Measurements from ENCODE around the gene SORBS1.

SORBS1 gene

GRCh38 chr10:95333997-95334804 lies 227.0 kb downstream of the SORBS1 start:
- TF ChIP-seq CTCF (conservative IDR thresholded peaks at IDR 0.05; ENCODE audit: low read depth, low read length): no peak
- Histone ChIP-seq H3K4me3 (IDR thresholded peaks at IDR 0.05; ENCODE audit: insufficient read depth, low read depth, low read length) (no peak overlapping the region), H3K27me3 (ENCODE audit: insufficient read depth, low read depth) (no peaks in the 10 kb centered on the region), H3K27ac (no peak overlapping the region), H3K4me2 (no peak overlapping the region), H3K4me1 (ENCODE audit: low read depth, poor library complexity, severe bottlenecking) (no peaks in the 10 kb centered on the region), H3K9ac (no peak overlapping the region), H3K79me2 (ENCODE audit: insufficient read depth, low read depth) (no peaks in the 10 kb centered on the region), H3K36me3 (ENCODE audit: insufficient read depth) (no peaks in the 10 kb centered on the region), H4K20me1 (ENCODE audit: insufficient read depth) (no peaks in the 10 kb centered on the region), H2AFZ (ENCODE audit: low read depth) (no peak overlapping the region)

- no peaks in the 10 kb centered on the region for H3K27me3 ChIP-seq (ENCODE audit: insufficient read depth, low read depth)
- no peak overlapping the region for H3K9ac ChIP-seq
- H3K27ac ChIP-seq: no peak overlapping the region
- no peaks in the 10 kb centered on the region for H3K79me2 ChIP-seq (ENCODE audit: insufficient read depth, low read depth)
- no peaks in the 10 kb centered on the region for H3K4me1 ChIP-seq (ENCODE audit: low read depth, poor library complexity, severe bottlenecking)
- H3K4me2 ChIP-seq: no peak overlapping the region
- no peaks in the 10 kb centered on the region for H4K20me1 ChIP-seq (ENCODE audit: insufficient read depth)
- no peak overlapping the region for H2AFZ ChIP-seq (ENCODE audit: low read depth)
- TF ChIP-seq CTCF (conservative IDR thresholded peaks at IDR 0.05; ENCODE audit: low read depth, low read length): no peak
- no peaks in the 10 kb centered on the region for H3K36me3 ChIP-seq (ENCODE audit: insufficient read depth)
- H3K4me3 ChIP-seq (IDR thresholded peaks at IDR 0.05; ENCODE audit: insufficient read depth, low read depth, low read length): no peak overlapping the region
Measured at GRCh38 chr10:95332666-95333249, 228.4 kb downstream of the SORBS1 start.

DNA sequence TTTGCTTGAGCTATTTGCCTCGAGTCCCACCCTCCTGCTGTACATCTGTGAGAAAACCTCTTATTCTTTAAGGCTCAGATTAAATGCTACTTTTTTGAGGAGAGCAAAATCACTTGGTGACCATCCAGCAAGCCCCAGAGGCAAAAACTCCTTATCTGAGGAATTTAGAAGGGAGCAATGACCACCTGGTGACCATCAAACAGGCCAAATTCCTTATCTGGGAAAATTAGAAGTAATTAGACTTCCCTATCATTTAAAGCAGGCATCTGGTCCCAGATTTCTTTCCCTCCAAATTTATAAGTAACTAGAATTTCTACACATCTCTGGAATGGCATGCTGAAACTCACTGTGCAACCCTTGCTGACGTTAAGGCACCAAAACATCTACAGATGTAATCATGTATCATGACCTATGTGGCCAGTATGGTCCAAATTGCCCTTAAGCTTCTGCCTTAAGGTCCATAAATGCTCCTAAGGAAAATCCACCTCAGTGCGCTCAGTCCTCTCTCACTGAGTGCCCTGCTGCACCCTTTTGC lies 229.5 kb downstream of the SORBS1 start:
- H4K20me1 ChIP-seq (ENCODE audit: insufficient read depth): no peaks in the 10 kb centered on the region
- no peaks in the 10 kb centered on the region for H3K4me1 ChIP-seq (ENCODE audit: low read depth, poor library complexity, severe bottlenecking)
- H3K4me3 ChIP-seq (IDR thresholded peaks at IDR 0.05; ENCODE audit: insufficient read depth, low read depth, low read length): no peak overlapping the region
- H3K27me3 ChIP-seq (ENCODE audit: insufficient read depth, low read depth): no peaks in the 10 kb centered on the region
- no peak overlapping the region for H2AFZ ChIP-seq (ENCODE audit: low read depth)
- no peak for TF ChIP-seq CTCF (conservative IDR thresholded peaks at IDR 0.05; ENCODE audit: low read depth, low read length)
- H3K4me2 ChIP-seq: no peak overlapping the region
- H3K79me2 ChIP-seq (ENCODE audit: insufficient read depth, low read depth): no peaks in the 10 kb centered on the region
- H3K36me3 ChIP-seq (ENCODE audit: insufficient read depth): no peaks in the 10 kb centered on the region
- H3K9ac ChIP-seq: no peak overlapping the region
- H3K27ac ChIP-seq: no peak overlapping the region

DNA sequence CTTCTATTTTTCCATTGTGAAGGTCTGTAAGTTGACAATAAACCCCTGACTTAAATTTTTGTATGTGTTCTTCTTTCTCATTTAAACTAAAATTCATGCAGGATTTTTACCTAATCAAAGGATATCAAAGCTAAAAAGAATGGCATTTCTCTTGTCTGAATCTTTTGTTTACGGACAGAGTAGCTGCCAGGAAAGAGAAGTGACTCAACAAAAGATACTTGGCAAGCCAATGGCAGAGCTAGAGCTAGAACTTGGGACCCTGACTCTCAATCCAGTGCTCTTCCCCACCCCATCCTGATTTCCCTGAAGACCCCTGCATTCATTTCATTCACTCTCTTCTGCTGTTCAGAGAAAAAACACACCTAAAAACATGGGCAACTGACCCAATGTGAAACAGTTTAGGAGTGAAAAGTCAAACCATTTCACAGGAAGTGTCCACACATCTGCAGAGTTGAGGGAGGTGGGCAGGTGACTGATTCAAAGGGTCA lies 230.2 kb downstream of the SORBS1 start:
- no peaks in the 10 kb centered on the region for H3K36me3 ChIP-seq (ENCODE audit: insufficient read depth)
- TF ChIP-seq CTCF (conservative IDR thresholded peaks at IDR 0.05; ENCODE audit: low read depth, low read length): no peak

More for the DNA sequence above, 230.2 kb downstream of the SORBS1 start:
- Histone ChIP-seq H3K4me3 (IDR thresholded peaks at IDR 0.05; ENCODE audit: insufficient read depth, low read depth, low read length) (no peak overlapping the region), H3K27me3 (ENCODE audit: insufficient read depth, low read depth) (no peaks in the 10 kb centered on the region), H3K4me2 (no peak overlapping the region), H3K79me2 (ENCODE audit: insufficient read depth, low read depth) (no peaks in the 10 kb centered on the region), H3K4me1 (ENCODE audit: low read depth, poor library complexity, severe bottlenecking) (no peaks in the 10 kb centered on the region), H4K20me1 (ENCODE audit: insufficient read depth) (no peaks in the 10 kb centered on the region), H3K9ac (no peak overlapping the region), H3K27ac (no peak overlapping the region), H2AFZ (ENCODE audit: low read depth) (no peak overlapping the region)

All from KMS-11 (cell line).